ENCODE data around the gene PIK3CB. TPM values are rescaled to one million over a fixed set of nuclear protein-coding genes. Genes with fewer than 3 reads are reported as not detected.
"Not testable (repeated sequence)": the region's sequence is repeated elsewhere in the genome, so short reads cannot be mapped to it uniquely, and the experiment has no call there.

PIK3CB gene
- total RNA-seq, 1 donor from 2014 or later: 77.6 TPM

DNA sequence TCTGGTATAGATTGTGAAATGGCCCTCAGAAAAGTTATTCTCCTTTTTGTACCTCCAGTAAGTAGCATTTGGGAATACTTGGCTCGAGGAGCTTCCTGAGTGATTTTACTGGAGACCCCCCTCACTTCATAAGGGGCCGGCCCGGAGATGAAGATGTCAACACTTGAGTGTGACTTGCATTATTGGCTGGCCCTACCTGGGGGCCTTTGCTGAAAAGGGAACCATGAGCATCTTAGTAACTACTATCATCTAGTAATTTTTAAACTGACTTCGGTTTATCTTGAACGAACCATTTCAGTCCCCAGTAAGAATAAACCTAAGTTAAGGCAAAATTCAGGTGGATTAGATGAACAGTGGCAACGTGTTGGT lies 224.8 kb downstream of the PIK3CB start:
- no peak for DNase-seq (ENCODE audit: low read depth)

DNA sequence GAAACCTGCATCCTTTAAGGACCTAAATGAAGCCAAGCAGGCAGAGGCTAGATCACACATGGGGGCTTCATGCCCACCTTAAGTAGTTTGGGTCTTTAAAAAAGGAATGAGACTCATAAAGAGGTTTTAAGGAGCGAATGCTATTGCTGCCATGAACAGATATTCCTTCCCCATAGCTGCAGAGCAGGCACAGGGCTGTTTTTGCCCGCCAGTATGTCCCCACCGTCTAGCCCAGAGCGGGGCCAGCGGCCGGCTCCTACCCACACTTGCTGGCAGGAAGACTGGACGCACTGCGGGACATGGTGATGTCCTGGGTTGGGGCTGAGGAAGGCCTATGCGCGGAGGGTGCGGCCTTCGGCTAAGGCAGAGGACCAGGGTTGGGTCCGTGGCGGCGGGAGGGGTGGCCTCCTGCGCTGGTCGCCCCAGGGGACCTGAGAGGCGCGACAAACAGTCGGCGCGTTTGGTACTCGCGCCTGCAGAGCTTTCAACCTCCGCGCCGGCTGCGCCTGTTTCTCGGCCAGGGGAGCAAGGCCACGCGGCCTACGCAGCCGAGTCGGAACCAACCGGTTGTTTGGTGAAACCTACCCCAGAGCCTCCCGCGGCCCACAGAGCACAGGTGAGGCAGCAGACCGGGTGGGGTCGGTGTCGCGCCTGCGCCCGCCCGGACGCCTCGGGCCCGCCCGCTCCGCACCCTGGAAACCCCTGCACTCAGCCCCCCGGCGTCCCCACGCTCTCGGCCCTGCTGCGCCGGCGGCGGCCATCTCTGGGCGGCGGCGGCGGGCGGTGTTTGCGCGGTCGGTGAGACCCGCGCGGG lies 226.2 kb downstream of the PIK3CB start, which contains the start of gene FAIM:
Gene FAIM, plus strand, starts transcription at position 450 of the 814 bp plus-strand sequence. CDS start 10,956 bp downstream, outside the sequence.
- DNase-seq (ENCODE audit: low read depth): peak; percentile 23

DNA sequence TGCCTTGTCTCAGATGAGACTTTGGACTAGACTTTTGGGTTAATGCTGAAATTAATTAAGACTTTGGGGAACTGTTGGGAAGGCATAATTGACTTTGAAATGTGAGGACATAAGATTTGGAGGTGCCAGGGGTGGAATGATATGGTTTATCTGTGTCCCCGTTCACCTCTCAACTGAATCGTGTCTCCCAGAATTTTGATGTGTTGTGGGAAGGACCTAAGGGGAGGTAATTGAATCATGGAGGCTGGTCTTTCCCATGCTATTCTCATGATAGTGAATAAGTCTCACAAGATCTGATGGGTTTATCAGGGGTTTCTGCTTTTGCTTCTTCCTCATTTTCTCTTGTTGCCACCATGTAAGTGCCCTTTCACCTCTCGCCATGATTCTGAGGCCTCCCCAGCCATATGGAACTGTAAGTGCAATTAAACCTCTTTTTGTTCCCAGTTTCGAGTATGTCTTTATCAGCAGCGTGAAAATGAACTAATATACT lies 230.6 kb downstream of the PIK3CB start:
- not testable (repeated sequence) for DNase-seq (ENCODE audit: low read depth)

Other genes starting within 250 kb of the PIK3CB start
- gene CEP70, start 240.7 kb downstream of the PIK3CB start, total RNA-seq: 44.8 and 136 TPM in 2 replicates
- 17.2 and 35.9 TPM in 2 replicates for gene FAIM, start 226.2 kb downstream of the PIK3CB start, total RNA-seq
- gene FOXL2, start 112.2 kb upstream of the PIK3CB start, total RNA-seq: 0.35 and 1.8 TPM in 2 replicates
- gene FOXL2NB, start 112.3 kb upstream of the PIK3CB start, total RNA-seq: 0.87 and 2.9 TPM in 2 replicates
- gene PRR23A, start 171.3 kb upstream of the PIK3CB start, total RNA-seq: not detected in 2 replicates
- gene PRR23B, start 186.0 kb upstream of the PIK3CB start, total RNA-seq: not detected in 2 replicates
- not detected in 2 replicates for gene PRR23C, start 210.0 kb upstream of the PIK3CB start, total RNA-seq